ENCODE data around the gene SCFD1. TPM values are rescaled to one million over a fixed set of nuclear protein-coding genes. Genes with fewer than 3 reads are reported as not detected.
"Not testable (repeated sequence)": the region's sequence is repeated elsewhere in the genome, so short reads cannot be mapped to it uniquely, and the experiment has no call there.

The SCFD1 gene
- 10 to 100 TPM; 50.4 to 82.1 (median 52.6) TPM for total RNA-seq

- DNase-seq, result peak; percentile 56
- Histone ChIP-seq H3K27ac (peak within 1 kb of the TSS; percentile 87 to 93 (median 88)), H3K27me3 (no peaks in the 10 kb centered on the region), H3K4me3 (peak within 1 kb of the TSS; percentile 58 to 94 (median 73)), H3K9me3 (no peaks in the 10 kb centered on the region), H3K4me1 (peaks cover 0 to 49% (median 14%) of the 10 kb centered on the region in 3 donors), H3K36me3 (peaks cover 0 to 1% (median 0%) of the 10 kb centered on the region in 3 donors)
- TF ChIP-seq POLR2A (IDR thresholded peaks at IDR 0.05), result peak in 3 of 4 donors; percentile 88 to 96 (median 93)
- TF ChIP-seq CTCF (IDR thresholded peaks at IDR 0.05), result peak in 1 of 6 experiments; percentile 14
- WGBS, 2 donors, result 0% methylated on average over 20 to 29 of the region's 35 CpGs
- intact Hi-C loops (cut with DNase I), result no loop called here
Observed at GRCh38 chr14:30621940-30622830, at the start of gene SCFD1. SCFD1 (plus strand) TSS chr14:30622319; CDS start chr14:30622339, 20 bp downstream.

DNA sequence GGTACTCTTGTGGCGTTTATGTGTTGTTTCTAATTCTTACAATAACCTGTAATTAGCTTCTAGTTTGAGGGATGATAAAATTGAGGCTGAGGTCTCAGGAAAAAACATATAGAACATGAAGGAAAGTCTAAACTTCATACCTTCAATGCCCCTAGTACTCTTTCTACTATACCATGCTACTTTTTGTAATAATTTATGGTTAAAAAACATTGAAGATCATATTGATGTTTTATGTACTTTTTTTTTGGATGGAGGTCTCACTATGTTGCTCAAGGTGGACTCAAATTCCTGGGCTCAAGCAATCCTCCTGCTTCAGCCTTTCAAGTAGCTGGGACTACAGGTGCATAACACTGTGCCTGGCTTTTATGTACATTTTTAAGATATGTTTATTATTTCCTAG lies 49.3 kb upstream of the SCFD1 start:
- Histone ChIP-seq H3K4me1 (peaks cover 0 to 11% (median 0%) of the 10 kb centered on the region in 3 donors), H3K4me3 (no peak overlapping the region), H3K9me3 (no peaks in the 10 kb centered on the region), H3K36me3 (no peaks in the 10 kb centered on the region), H3K27me3 (no peaks in the 10 kb centered on the region), H3K27ac (no peak overlapping the region)
- TF ChIP-seq POLR2A (IDR thresholded peaks at IDR 0.05) (no peak), CTCF (IDR thresholded peaks at IDR 0.05) (no peak)
- WGBS, 2 donors, result 85 to 93% methylated on average over 1 of the region's 1 CpG
- DNase-seq, result no peak
- intact Hi-C loops (cut with DNase I), result no loop called here

DNA sequence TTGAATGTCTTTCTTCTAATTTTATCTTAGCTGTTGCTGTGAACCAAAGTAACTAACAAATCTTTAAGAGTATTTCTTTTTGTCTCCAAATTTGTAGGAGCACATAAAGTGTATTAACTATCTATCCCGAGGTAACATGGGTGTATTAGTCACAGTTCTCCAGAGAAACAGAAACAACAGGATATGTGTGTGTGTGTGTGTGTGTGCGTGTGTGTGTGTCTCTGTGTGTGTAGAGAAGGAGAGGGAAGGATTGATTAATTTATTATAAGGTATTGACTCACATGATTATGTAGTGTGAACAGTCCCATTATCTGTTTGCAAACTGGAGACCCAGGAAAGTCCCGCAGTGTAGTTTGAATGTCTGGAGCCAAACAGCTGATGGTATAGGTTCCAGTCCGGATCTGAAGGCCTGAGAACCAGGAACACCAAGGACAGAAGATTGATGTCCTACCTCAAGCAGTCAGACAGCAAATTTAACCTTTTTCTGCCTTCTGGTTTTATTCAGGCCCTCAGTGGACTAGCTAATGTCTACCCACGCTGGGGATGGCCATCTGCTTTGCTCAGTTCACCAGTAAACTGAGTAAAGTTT lies 48.8 kb upstream of the SCFD1 start:
- H3K4me3 ChIP-seq, result no peak overlapping the region
- intact Hi-C loops (cut with DNase I), result no loop called here
- no peak for DNase-seq
- H3K36me3 ChIP-seq, result no peaks in the 10 kb centered on the region
- H3K4me1 ChIP-seq, result peaks cover 0 to 11% (median 0%) of the 10 kb centered on the region in 3 donors
- WGBS, 2 donors, result 75 to 89% methylated on average over 5 of the region's 5 CpGs
- H3K27me3 ChIP-seq, result no peaks in the 10 kb centered on the region
- H3K27ac ChIP-seq, result no peak overlapping the region
- no peak for TF ChIP-seq CTCF (IDR thresholded peaks at IDR 0.05)
- no peak for TF ChIP-seq POLR2A (IDR thresholded peaks at IDR 0.05)
- H3K9me3 ChIP-seq, result no peaks in the 10 kb centered on the region

- intact Hi-C loops (cut with DNase I), result no loop called here
- no peak for DNase-seq
- H3K27me3 ChIP-seq, result no peaks in the 10 kb centered on the region
- no peaks in the 10 kb centered on the region for H3K9me3 ChIP-seq
- H3K27ac ChIP-seq, result no peak overlapping the region
- WGBS, 2 donors, result 80 to 88% methylated on average over 2 of the region's 2 CpGs
- H3K4me1 ChIP-seq, result peaks cover 0 to 11% (median 0%) of the 10 kb centered on the region in 3 donors
- H3K4me3 ChIP-seq, result no peak overlapping the region
- H3K36me3 ChIP-seq, result no peaks in the 10 kb centered on the region
- TF ChIP-seq CTCF (IDR thresholded peaks at IDR 0.05) (no peak), POLR2A (IDR thresholded peaks at IDR 0.05) (no peak)
Observed at GRCh38 chr14:30573966-30574365, 48.2 kb upstream of the SCFD1 start.

DNA sequence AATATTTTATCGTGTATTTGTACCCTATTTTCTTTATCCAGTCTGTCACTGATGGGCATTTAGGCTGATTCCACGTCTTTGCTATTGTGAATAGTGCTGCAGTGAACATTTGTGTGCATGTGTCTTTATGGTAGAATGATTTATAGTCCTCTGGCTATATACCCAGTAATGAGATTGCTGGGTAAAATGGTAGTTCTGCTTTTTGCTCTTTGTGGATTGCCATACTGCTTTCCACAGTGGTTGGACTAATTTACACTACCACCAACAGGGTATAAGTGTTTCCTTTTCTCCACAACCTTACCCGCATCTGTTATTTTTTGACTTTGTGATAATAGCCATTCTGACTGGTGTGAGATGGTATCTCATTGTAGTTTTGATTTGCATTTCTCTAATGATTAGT lies 47.3 kb upstream of the SCFD1 start:
- intact Hi-C loops (cut with DNase I); DNase-seq: not testable (repeated sequence)
- 84 to 85% methylated on average over 3 of the region's 3 CpGs for WGBS, 2 donors

DNA sequence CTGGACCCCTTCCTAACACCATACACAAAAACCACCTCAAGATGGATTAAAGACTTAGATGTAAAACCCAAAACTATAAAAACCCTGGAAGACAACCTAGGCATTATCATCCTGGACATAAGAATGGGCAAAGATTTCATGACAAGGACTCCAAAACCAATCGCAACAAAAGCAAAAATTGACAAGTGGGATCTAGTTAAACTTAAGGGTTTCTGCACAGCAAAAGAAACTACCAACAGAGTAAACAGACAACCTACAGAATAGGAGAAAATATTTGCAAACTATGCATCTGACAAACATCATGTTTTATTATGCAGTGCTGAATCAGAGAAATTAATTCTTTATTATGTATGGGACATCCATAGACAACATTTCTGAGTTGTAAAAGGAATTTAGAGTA lies 45.8 kb upstream of the SCFD1 start:
- H3K4me1 ChIP-seq; H3K27me3 ChIP-seq; H3K9me3 ChIP-seq; H3K36me3 ChIP-seq; H3K4me3 ChIP-seq; H3K27ac ChIP-seq; DNase-seq; intact Hi-C loops (cut with DNase I): not testable (repeated sequence)
- 89 to 93% methylated on average over 1 of the region's 1 CpG for WGBS, 2 donors

More for the DNA sequence above, 47.3 kb upstream of the SCFD1 start:
- not testable (repeated sequence) for H3K27ac ChIP-seq, H3K4me1 ChIP-seq, H3K9me3 ChIP-seq, H3K4me3 ChIP-seq, H3K36me3 ChIP-seq, H3K27me3 ChIP-seq

Data from esophagus squamous epithelium (tissue), 5 donors.